Colonic mucosa (tissue), 4 donors: ENCODE data around the gene CARD11. TPM values are rescaled to one million over a fixed set of nuclear protein-coding genes. Genes with fewer than 3 reads are reported as not detected.

Experiments used
- DNase-seq: peaks from one replicate; pipeline ENCODE4 v3.0.0-alpha.2; 2020
- H3K27ac ChIP-seq: fragments of 200-600 bp; one replicate; pipeline ENCODE4 v1.8.0; 2021
- H3K27me3 ChIP-seq: fragments of 200-600 bp; one replicate; pipeline ENCODE4 v1.8.0; 2021
- H3K36me3 ChIP-seq: fragments of 200-600 bp; one replicate; pipeline ENCODE4 v1.8.0; 2021
- H3K4me1 ChIP-seq: fragments of 200-600 bp; one replicate; pipeline ENCODE4 v1.8.0; 2021; ENCODE audit warnings: mild to moderate bottlenecking
- H3K4me3 ChIP-seq: fragments of 200-600 bp; one replicate; pipeline ENCODE4 v1.8.0; 2021
- H3K9ac ChIP-seq, 2 donors: one replicate each; pipeline ENCODE4 v1.7.0; 2013; ENCODE audit warnings: control low read depth in 2 of 2, low read depth in 2 of 2, low read length in 2 of 2
- H3K9me3 ChIP-seq: fragments of 200-600 bp; one replicate; pipeline ENCODE4 v1.8.0; 2021
- intact Hi-C: fragments of 100-400 bp; cut with DNase I; formaldehyde crosslinking; loops from one replicate; pipeline ENCODE4 v1.14.1; 2022
- total RNA-seq, 2 donors: library from RNA; stranded (reverse); fragmentation: NEBNext Ultra II Directional in 1 of 2; extraction: Animal tissue kit (Norgen Biotek cat#: 25700) in 1 of 2; gene quantifications; one replicate each; pipeline ENCODE4 v1.2.1, GENCODE V29; 2021
- TF ChIP-seq, protein P1 (sequence below): fragments of 200-600 bp; IDR thresholded peaks from one replicate; pipeline ENCODE4 v1.8.0; 2022; ENCODE audit warnings: antibody characterized with exemption, mild to moderate bottlenecking
- donor health status: healthy.
- donor health status: DM: no; HTN: no; CAD: no.
- donor health status: DM: no; HTN: no; CAD: no.

Gene CARD11
- total RNA-seq, 2 donors from 2014 or later, result 1.8 to 5.0 TPM

DNA sequence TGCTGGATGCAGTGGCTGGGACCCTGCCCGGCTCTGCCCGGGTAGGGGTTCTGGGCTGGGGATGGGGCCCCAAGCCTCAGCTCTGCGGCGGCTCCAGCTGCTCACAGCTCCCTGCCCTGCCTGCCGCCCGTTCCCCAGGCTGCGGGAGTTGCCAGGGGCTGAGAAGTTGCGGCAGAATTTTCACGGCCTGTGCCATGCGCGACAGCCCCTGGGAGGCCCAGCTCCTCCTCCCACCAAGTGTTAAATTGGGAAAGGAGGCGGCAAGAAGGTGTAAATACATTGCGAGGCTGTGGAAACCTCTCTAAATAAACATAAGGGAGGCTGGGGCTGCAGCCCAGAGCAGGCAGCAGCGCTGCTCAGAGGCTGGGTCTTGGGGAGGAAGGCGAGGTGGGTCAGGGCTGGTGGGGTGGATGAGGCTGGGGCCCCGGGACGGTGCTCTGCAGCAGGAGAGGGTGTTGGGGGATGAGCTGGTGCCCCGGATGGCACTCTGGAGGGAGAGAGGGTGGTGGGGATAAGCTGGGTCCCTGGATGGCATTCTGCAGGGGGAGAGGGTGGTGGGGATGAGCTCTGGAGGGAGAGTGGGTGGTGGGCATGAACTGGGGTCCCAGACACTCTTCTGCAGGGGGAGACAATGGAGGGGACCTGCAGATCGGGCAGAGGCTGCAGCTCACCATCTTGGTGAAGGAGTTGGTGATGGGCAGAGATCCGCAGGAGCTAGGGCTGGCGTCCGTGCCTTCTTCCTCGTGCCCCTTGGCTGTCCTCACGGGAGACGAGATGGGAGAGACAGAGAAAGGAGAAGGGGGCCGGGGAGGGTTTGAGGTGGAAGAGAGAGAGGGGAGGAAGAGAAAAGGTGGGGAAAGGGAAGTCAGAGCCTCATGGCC, 114.1 kb downstream of the CARD11 start:
- no peak overlapping the region for H3K4me3 ChIP-seq
- H3K4me1 ChIP-seq, result no peaks in the 10 kb centered on the region
- H3K9ac ChIP-seq, result no peak overlapping the region
- TF ChIP-seq, protein P1, sequence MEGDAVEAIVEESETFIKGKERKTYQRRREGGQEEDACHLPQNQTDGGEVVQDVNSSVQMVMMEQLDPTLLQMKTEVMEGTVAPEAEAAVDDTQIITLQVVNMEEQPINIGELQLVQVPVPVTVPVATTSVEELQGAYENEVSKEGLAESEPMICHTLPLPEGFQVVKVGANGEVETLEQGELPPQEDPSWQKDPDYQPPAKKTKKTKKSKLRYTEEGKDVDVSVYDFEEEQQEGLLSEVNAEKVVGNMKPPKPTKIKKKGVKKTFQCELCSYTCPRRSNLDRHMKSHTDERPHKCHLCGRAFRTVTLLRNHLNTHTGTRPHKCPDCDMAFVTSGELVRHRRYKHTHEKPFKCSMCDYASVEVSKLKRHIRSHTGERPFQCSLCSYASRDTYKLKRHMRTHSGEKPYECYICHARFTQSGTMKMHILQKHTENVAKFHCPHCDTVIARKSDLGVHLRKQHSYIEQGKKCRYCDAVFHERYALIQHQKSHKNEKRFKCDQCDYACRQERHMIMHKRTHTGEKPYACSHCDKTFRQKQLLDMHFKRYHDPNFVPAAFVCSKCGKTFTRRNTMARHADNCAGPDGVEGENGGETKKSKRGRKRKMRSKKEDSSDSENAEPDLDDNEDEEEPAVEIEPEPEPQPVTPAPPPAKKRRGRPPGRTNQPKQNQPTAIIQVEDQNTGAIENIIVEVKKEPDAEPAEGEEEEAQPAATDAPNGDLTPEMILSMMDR, result no peak
- no peak overlapping the region for H3K27ac ChIP-seq
- intact Hi-C loops, result no loop called here
- no peaks in the 10 kb centered on the region for H3K27me3 ChIP-seq
- no peaks in the 10 kb centered on the region for H3K9me3 ChIP-seq
- no peaks in the 10 kb centered on the region for H3K36me3 ChIP-seq
- DNase-seq, result no peak

DNA sequence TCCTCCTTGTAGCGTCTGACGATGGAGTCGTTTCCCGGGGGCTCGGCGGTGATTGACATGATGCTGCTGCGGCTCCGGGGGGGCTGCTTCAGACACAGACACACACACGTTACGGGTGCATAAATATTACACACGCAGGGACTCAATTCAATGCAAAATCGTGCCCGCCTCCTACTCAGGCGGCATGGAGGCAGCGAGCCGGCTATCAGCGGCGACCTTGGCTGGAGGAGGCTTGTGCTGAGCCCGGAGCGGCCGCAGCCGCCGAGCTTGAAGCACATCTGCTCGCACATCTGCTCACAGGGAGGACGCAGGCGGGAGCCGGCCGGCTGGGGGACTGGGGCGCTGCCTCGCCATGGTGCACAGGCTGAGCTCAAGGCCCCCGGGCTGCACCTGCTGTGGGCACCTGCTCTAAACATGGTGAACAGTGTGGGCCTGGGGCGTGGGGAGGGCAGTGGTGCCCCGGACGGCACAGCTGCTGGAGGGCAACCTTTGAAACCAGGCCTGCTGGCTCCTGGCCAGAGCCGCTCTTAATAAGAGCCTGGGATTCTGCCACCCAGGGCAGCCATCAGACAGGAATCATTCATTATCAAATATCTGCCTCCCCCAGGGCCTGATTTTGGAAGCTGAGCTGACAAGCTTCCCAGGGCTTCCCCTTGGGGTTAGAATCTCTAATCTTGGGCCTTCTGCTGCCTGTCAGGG, 114.9 kb downstream of the CARD11 start:
- DNase-seq, result no peak
- Histone ChIP-seq H3K27me3 (no peaks in the 10 kb centered on the region), H3K9ac (no peak overlapping the region), H3K27ac (no peak overlapping the region), H3K9me3 (no peaks in the 10 kb centered on the region), H3K4me3 (no peak overlapping the region), H3K36me3 (no peaks in the 10 kb centered on the region), H3K4me1 (no peaks in the 10 kb centered on the region)
- intact Hi-C loops, result no loop called here
- TF ChIP-seq, protein P1, result no peak

DNA sequence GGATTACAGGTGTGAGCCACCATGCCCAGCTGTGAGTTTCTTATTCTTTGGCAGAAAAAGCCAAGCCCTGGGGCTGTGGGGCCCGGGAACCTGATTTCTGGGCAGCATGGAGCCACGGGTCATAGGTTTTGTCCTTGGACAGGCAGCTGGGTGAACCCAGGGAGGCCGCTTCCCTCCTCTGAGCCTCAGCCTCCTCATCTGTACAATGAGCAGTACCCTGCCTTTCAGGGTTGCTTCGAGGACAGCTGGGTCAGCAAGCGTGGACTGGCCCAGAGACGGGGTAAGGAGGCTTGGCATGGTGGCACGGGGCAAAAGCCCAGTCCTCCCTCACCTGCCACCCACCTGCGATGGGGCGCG, 115.4 kb downstream of the CARD11 start:
- Histone ChIP-seq H3K4me1 (no peaks in the 10 kb centered on the region), H3K27ac (no peak overlapping the region), H3K9ac (no peak overlapping the region), H3K36me3 (no peaks in the 10 kb centered on the region), H3K27me3 (no peaks in the 10 kb centered on the region), H3K4me3 (no peak overlapping the region), H3K9me3 (no peaks in the 10 kb centered on the region)
- TF ChIP-seq, protein P1, result no peak
- DNase-seq, result no peak
- intact Hi-C loops, result no loop called here

DNA sequence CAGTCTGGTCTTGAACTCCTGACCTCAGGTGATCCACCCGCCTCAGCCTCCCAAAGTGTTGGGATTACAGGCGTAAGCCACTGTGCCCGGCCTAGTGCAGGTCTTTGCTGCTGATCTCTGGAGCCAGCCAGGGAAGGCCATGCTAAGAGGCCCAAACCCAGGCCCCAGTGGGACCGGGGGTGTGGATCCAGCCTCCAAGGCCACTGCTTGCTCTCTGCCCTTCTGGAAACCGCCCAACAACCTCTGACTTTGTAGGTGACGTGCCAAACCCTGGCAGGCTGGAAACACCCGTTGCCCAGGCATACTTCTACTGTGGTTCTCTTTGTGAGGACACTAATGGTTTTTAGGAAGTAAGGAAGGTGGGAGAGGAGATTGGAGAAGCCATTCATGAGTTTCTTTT, 116.1 kb downstream of the CARD11 start:
- TF ChIP-seq, protein P1, result no peak
- intact Hi-C loops, result no loop called here
- H3K4me3 ChIP-seq, result no peak overlapping the region
- no peaks in the 10 kb centered on the region for H3K9me3 ChIP-seq
- no peaks in the 10 kb centered on the region for H3K36me3 ChIP-seq
- H3K9ac ChIP-seq, result no peak overlapping the region
- H3K27ac ChIP-seq, result no peak overlapping the region
- no peaks in the 10 kb centered on the region for H3K4me1 ChIP-seq
- no peak for DNase-seq
- no peaks in the 10 kb centered on the region for H3K27me3 ChIP-seq

DNA sequence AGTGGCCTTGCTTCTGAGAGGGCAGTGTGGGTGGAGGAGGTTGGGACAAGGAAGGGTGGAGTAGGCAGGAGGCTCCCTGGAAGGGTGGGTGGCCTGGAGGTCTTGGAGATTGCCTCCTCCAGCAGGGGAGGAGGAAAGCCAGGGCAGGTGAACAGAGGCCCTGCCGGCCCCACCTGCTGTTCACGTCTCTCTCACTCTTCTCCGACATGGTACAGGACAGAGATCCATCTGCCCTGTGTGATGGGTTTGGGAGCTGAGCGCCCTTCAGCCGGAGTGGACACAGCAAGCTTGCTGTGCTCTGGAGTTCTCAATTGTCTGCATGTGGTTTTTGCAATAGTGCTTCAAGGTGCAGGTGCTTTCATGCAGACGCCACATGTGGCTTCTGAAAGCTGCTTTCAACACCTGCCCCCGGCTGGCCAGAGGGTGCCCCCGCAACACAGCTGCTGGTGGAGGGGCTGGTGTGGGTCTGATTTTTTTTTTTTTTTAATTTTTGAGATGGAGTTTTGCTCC, 116.7 kb downstream of the CARD11 start:
- Histone ChIP-seq H3K36me3 (no peaks in the 10 kb centered on the region), H3K27me3 (no peaks in the 10 kb centered on the region), H3K4me1 (no peaks in the 10 kb centered on the region), H3K4me3 (no peak overlapping the region), H3K27ac (no peak overlapping the region), H3K9ac (no peak overlapping the region), H3K9me3 (no peaks in the 10 kb centered on the region)
- intact Hi-C loops, result no loop called here
- no peak for DNase-seq
- TF ChIP-seq, protein P1, result no peak
